H9 (cell line): ENCODE results near the gene KLF16. TPM values are rescaled to one million over a fixed set of nuclear protein-coding genes. Genes with fewer than 3 reads are reported as not detected.

Experiments
- DNase-seq: peaks from one replicate; pipeline ENCODE4 v3.0.0-alpha.2; 2017
- H2AFZ ChIP-seq: one replicate; pipeline ENCODE4 v1.6.1; 2013; ENCODE audit warnings: mild to moderate bottlenecking, low read length, control low read depth, moderate library complexity
- H2AK5ac ChIP-seq: 2 replicates; pipeline ENCODE4 v1.6.1; 2013; ENCODE audit warnings: low read length, control low read depth, mixed read lengths; ENCODE audit not compliant: insufficient read length
- H2BK120ac ChIP-seq: one replicate; pipeline ENCODE4 v1.6.1; 2013; ENCODE audit warnings: low read depth, mild to moderate bottlenecking, low read length, control low read depth, inconsistent platforms; ENCODE audit not compliant: poor library complexity, severe bottlenecking
- H2BK12ac ChIP-seq: 2 replicates; pipeline ENCODE4 v1.6.1; 2013; ENCODE audit warnings: low read length, control low read depth, mixed read lengths, low read depth; ENCODE audit not compliant: insufficient read length
- H2BK15ac ChIP-seq: 2 replicates; pipeline ENCODE4 v1.6.1; 2013; ENCODE audit warnings: low read depth, low read length, control low read depth
- H2BK20ac ChIP-seq: one replicate; pipeline ENCODE4 v1.6.1; 2013; ENCODE audit warnings: low read depth, mild to moderate bottlenecking, low read length, control low read depth, inconsistent platforms; ENCODE audit not compliant: poor library complexity, severe bottlenecking
- H2BK5ac ChIP-seq: 2 replicates; pipeline ENCODE4 v1.6.1; 2013; ENCODE audit warnings: low read length, control low read depth, mixed read lengths; ENCODE audit not compliant: insufficient read length
- H3K14ac ChIP-seq: 2 replicates; pipeline ENCODE4 v1.6.1; 2013; ENCODE audit warnings: low read length, control low read depth; ENCODE audit not compliant: insufficient read depth
- H3K18ac ChIP-seq: 2 replicates; pipeline ENCODE4 v1.6.1; 2013; ENCODE audit warnings: low read depth, mild to moderate bottlenecking, mixed read lengths, low read length, control low read depth; ENCODE audit not compliant: insufficient read length
- H3K23ac ChIP-seq: 2 replicates; pipeline ENCODE4 v1.6.1; 2013; ENCODE audit warnings: low read length, control low read depth, mixed read lengths, low read depth; ENCODE audit not compliant: insufficient read length
- H3K23me2 ChIP-seq: 2 replicates; pipeline ENCODE4 v1.6.1; 2013; ENCODE audit warnings: low read depth, mild to moderate bottlenecking, mixed read lengths, low read length, control low read depth; ENCODE audit not compliant: insufficient read length, poor library complexity, severe bottlenecking
- H3K27ac ChIP-seq: 2 replicates; pipeline ENCODE4 v1.5.1; 2013; ENCODE audit warnings: low read length, control low read depth, mixed read lengths, low read depth; ENCODE audit not compliant: insufficient read length
- H3K27me3 ChIP-seq: 2 replicates; pipeline ENCODE4 v1.6.1; 2013; ENCODE audit warnings: low read length, control low read depth, inconsistent platforms; ENCODE audit not compliant: insufficient read depth
- H3K4ac ChIP-seq: 2 replicates; pipeline ENCODE4 v1.6.1; 2013; ENCODE audit warnings: low read depth, mild to moderate bottlenecking, control low read depth, inconsistent platforms, low read length, moderate library complexity
- H3K4me1 ChIP-seq: 2 replicates; pipeline ENCODE4 v1.6.1; 2013; ENCODE audit warnings: low read length, control low read depth, inconsistent platforms; ENCODE audit not compliant: insufficient read depth
- H3K4me2 ChIP-seq: 2 replicates; pipeline ENCODE4 v1.6.1; 2013; ENCODE audit warnings: low read length, control low read depth, mixed read lengths; ENCODE audit not compliant: insufficient read length, insufficient read depth
- H3K56ac ChIP-seq: 2 replicates; pipeline ENCODE4 v1.6.1; 2013; ENCODE audit warnings: low read depth, mild to moderate bottlenecking, mixed read lengths, low read length, control low read depth; ENCODE audit not compliant: insufficient read length
- H3K79me1 ChIP-seq: 2 replicates; pipeline ENCODE4 v1.6.1; 2013; ENCODE audit warnings: low read depth, mild to moderate bottlenecking, moderate library complexity, low read length, control low read depth, inconsistent platforms; ENCODE audit not compliant: insufficient read depth, poor library complexity, severe bottlenecking
- H3K79me2 ChIP-seq: 2 replicates; pipeline ENCODE4 v1.6.1; 2013; ENCODE audit warnings: low read length, control low read depth, inconsistent platforms; ENCODE audit not compliant: insufficient read depth
- H3K9ac ChIP-seq: 2 replicates; pipeline ENCODE4 v1.6.1; 2013; ENCODE audit warnings: low read length, control low read depth, mixed read lengths; ENCODE audit not compliant: insufficient read length; ENCODE audit errors: extremely low read depth
- H3K9me3 ChIP-seq: one replicate; pipeline ENCODE4 v1.6.1; 2013; ENCODE audit warnings: low read depth, low read length, inconsistent platforms; ENCODE audit not compliant: control insufficient read depth
- H3T11ph ChIP-seq: one replicate; pipeline ENCODE4 v1.6.1; 2013; ENCODE audit warnings: mild to moderate bottlenecking, low read length, control low read depth, inconsistent platforms
- H4K20me1 ChIP-seq: one replicate; pipeline ENCODE4 v1.6.1; 2013; ENCODE audit not compliant: control insufficient read depth, insufficient read length, insufficient read depth
- H4K5ac ChIP-seq: 2 replicates; pipeline ENCODE4 v1.6.1; 2013; ENCODE audit warnings: low read depth, mild to moderate bottlenecking, mixed read lengths, low read length, control low read depth; ENCODE audit not compliant: insufficient read length
- H4K8ac ChIP-seq: replicated peaks from 2 replicates; pipeline ENCODE4 v1.6.1; 2013; ENCODE audit warnings: low read length, control low read depth, mixed read lengths, low read depth; ENCODE audit not compliant: insufficient read length
- H4K91ac ChIP-seq: 2 replicates; pipeline ENCODE4 v1.6.1; 2013; ENCODE audit warnings: low read depth, mild to moderate bottlenecking, moderate library complexity, mixed read lengths, low read length, control low read depth; ENCODE audit not compliant: insufficient read length
- H3K27ac Mint-ChIP-seq, 3 experiments: 2 replicates in 2 of 3; 3 replicates in 1 of 3; pipeline ENCODE4 v1.8.0; 2020 to 2021; ENCODE audit warnings: mixed read lengths in 3 of 3, mild to moderate bottlenecking in 1 of 3, moderate library complexity in 1 of 3
- H3K27me3 Mint-ChIP-seq: 2 replicates; pipeline ENCODE4 v1.8.0; 2021; ENCODE audit warnings: low read depth, mild to moderate bottlenecking, moderate library complexity, mixed read lengths
- H3K36me3 Mint-ChIP-seq, 3 experiments: 2 replicates in 2 of 3; 3 replicates in 1 of 3; pipeline ENCODE4 v1.8.0; 2020 to 2021; ENCODE audit warnings: low read depth in 3 of 3, mixed read lengths in 3 of 3; ENCODE audit not compliant: insufficient read depth in 1 of 3
- H3K4me1 Mint-ChIP-seq, 2 experiments: 2 replicates each; pipeline ENCODE4 v1.8.0; 2020; ENCODE audit warnings: mixed read lengths in 2 of 2
- H3K4me3 Mint-ChIP-seq, 2 experiments: 2 replicates in 1 of 2; 3 replicates in 1 of 2; pipeline ENCODE4 v1.8.0; 2020 to 2021; ENCODE audit warnings: mild to moderate bottlenecking in 2 of 2, mixed read lengths in 2 of 2, moderate library complexity in 1 of 2
- H3K9me3 Mint-ChIP-seq, 2 experiments: 2 replicates in 1 of 2; 3 replicates in 1 of 2; pipeline ENCODE4 v1.8.0; 2020; ENCODE audit warnings: mild to moderate bottlenecking in 2 of 2, mixed read lengths in 2 of 2, moderate library complexity in 1 of 2
- CTCF ChIP-seq: fragments of 200-600 bp; sonication (generic); conservative IDR thresholded peaks from 3 replicates; pipeline ENCODE4 v1.8.0; 2021; ENCODE audit warnings: antibody characterized with exemption, mild to moderate bottlenecking
- WGBS: extraction: QIAGEN DNeasy Blood & Tissue Kit; methylation state at CpG from one replicate; pipeline ENCODE4 v1.1.7; 2013; ENCODE audit warnings: missing lambda C conversion rate, low lambda C conversion rate, mixed read lengths; ENCODE audit not compliant: insufficient read length; ENCODE audit errors: extremely low coverage; 5-methylcytosine and 5-hydroxymethylcytosine counted together
- total RNA-seq: library from RNA; stranded (reverse); gene quantifications from 2 replicates; pipeline ENCODE4 v1.2.1, GENCODE V29; 2021

Gene KLF16
- total RNA-seq, 1 experiment from 2014 or later, result 66.8 TPM

- Histone ChIP-seq H3K23me2 (peaks cover 2% of the 10 kb centered on the region), H2AFZ (no peak overlapping the region), H4K5ac (no peak overlapping the region), H3K79me2 (no peaks in the 10 kb centered on the region), H2BK5ac (no peak overlapping the region), H3K27ac (no peak overlapping the region), H2BK15ac (no peak overlapping the region), H3T11ph (no peak overlapping the region), H3K4me1 (no peaks in the 10 kb centered on the region), H3K27me3 (no peaks in the 10 kb centered on the region), H3K56ac (no peak overlapping the region), H3K23ac (no peak overlapping the region), H4K8ac (no peak overlapping the region), H3K9me3 (no peaks in the 10 kb centered on the region), H3K79me1 (no peaks in the 10 kb centered on the region), H3K4me2 (no peak overlapping the region), H3K18ac (no peak overlapping the region), H2BK12ac (no peak overlapping the region), H4K91ac (no peak overlapping the region), H2BK20ac (no peak overlapping the region), H4K20me1 (no peaks in the 10 kb centered on the region), H2BK120ac (no peak overlapping the region), H3K9ac (no peak overlapping the region), H3K4ac (no peak overlapping the region), H2AK5ac (no peak overlapping the region), H3K14ac (no peak overlapping the region)
- Mint-ChIP-seq H3K27me3 (no peaks in the 10 kb centered on the region), H3K4me1 (peaks cover 3 to 5% of the 10 kb centered on the region in 2 experiments; a peak in 2 of 4 replicates), H3K36me3 (peaks cover 6 to 41% (median 34%) of the 10 kb centered on the region in 3 experiments), H3K4me3 (no peak overlapping the region), H3K27ac (no peak overlapping the region), H3K9me3 (no peaks in the 10 kb centered on the region)
- no peak for TF ChIP-seq CTCF
- WGBS, result no CpG with 5 or more reads among the region's 25 CpGs
- DNase-seq, result no peak
Observed at GRCh38 chr19:1817553-1818179, 45.7 kb downstream of the KLF16 start.
